Choroid plexus epithelial cell (primary cell): ENCODE data around the gene UBE3A.

Experiments used
- DNase-seq: peaks from one replicate; pipeline ENCODE4 v3.0.0-alpha.2; 2010; ENCODE audit warnings: low read depth
- H3K4me3 ChIP-seq: 2 replicates; pipeline ENCODE4 v1.5.1; 2011; ENCODE audit warnings: low read depth, mild to moderate bottlenecking, control low read depth, low read length, moderate library complexity
- CTCF ChIP-seq: conservative IDR thresholded peaks from 2 replicates; pipeline ENCODE4 v1.5.1; 2011; ENCODE audit warnings: low read depth, mild to moderate bottlenecking, control low read depth, inconsistent platforms, low read length, moderate library complexity

UBE3A gene

GRCh38 chr15:25397100-25397499, 41.7 kb downstream of the UBE3A start:
- DNase-seq, result peak; percentile 18
- no peak for TF ChIP-seq CTCF
- no peak overlapping the region for H3K4me3 ChIP-seq

GRCh38 chr15:25394898-25395297, 43.9 kb downstream of the UBE3A start:
- DNase-seq, result no peak
- TF ChIP-seq CTCF, result no peak
- H3K4me3 ChIP-seq, result no peak overlapping the region

- no peak overlapping the region for H3K4me3 ChIP-seq
- no peak for DNase-seq
- no peak for TF ChIP-seq CTCF
These were observed 46.0 kb downstream of the UBE3A start for GRCh38 chr15:25392806-25393205.

GRCh38 chr15:25391971-25392721, 46.7 kb downstream of the UBE3A start:
- TF ChIP-seq CTCF, result no peak
- DNase-seq, result peak; percentile 69
- no peak overlapping the region for H3K4me3 ChIP-seq

- TF ChIP-seq CTCF, result no peak
- H3K4me3 ChIP-seq, result no peak overlapping the region
- DNase-seq, result peak; percentile 18
These were observed 52.8 kb downstream of the UBE3A start for GRCh38 chr15:25385986-25386385.

- TF ChIP-seq CTCF, result no peak
- no peak overlapping the region for H3K4me3 ChIP-seq
- DNase-seq, result no peak
These were observed 57.2 kb downstream of the UBE3A start for GRCh38 chr15:25381579-25381978.

GRCh38 chr15:25378501-25378901, 60.3 kb downstream of the UBE3A start:
- peak; percentile 7 for DNase-seq
- no peak for TF ChIP-seq CTCF
- H3K4me3 ChIP-seq, result no peak overlapping the region
